GM18868 (cell line): ENCODE measurements around the gene TWNK.
"Not testable (repeated sequence)": the region's sequence is repeated elsewhere in the genome, so short reads cannot be mapped to it uniquely, and the experiment has no call there.

ENCODE experiments used
- ATAC-seq: cut with Tn5 transposase; IDR thresholded peaks from one replicate; pipeline ENCODE4 v1.9.1; 2021; ENCODE audit warnings: mild to moderate bottlenecking, moderate library complexity; ENCODE audit not compliant: unreplicated experiment

TWNK gene

GRCh38 chr10:100972904-100973535 is 14.3 kb upstream of the TWNK start:
- no peak for ATAC-seq

- not testable (repeated sequence) for ATAC-seq
These were observed 11.9 kb upstream of the TWNK start for GRCh38 chr10:100975397-100975796.

GRCh38 chr10:100976906-100977305 is 10.4 kb upstream of the TWNK start:
- no peak for ATAC-seq

GRCh38 chr10:100977436-100977835 is 9.9 kb upstream of the TWNK start:
- ATAC-seq: no peak

- no peak for ATAC-seq
These were observed 9.0 kb upstream of the TWNK start for GRCh38 chr10:100978121-100978900.

- ATAC-seq: no peak
These were observed 8.5 kb upstream of the TWNK start for GRCh38 chr10:100978901-100979195.

GRCh38 chr10:100979791-100980272 is 7.5 kb upstream of the TWNK start:
- no peak for ATAC-seq

GRCh38 chr10:100980311-100980710 is 7.0 kb upstream of the TWNK start:
- ATAC-seq: no peak

GRCh38 chr10:100980711-100981110 is 6.6 kb upstream of the TWNK start:
- no peak for ATAC-seq

- ATAC-seq: no peak
These were observed 6.1 kb upstream of the TWNK start for GRCh38 chr10:100981178-100981772.

- no peak for ATAC-seq
These were observed 4.2 kb upstream of the TWNK start for GRCh38 chr10:100982916-100983830.

GRCh38 chr10:100983868-100984671 is 3.3 kb upstream of the TWNK start:
- no peak for ATAC-seq

- ATAC-seq: no peak
These were observed 2.6 kb upstream of the TWNK start for GRCh38 chr10:100984672-100985177.

GRCh38 chr10:100985336-100985735 is 2.0 kb upstream of the TWNK start:
- ATAC-seq: no peak

- ATAC-seq: no peak
These were observed 756 bp upstream of the TWNK start for GRCh38 chr10:100986623-100986951.

- peak; percentile 5 for ATAC-seq
These were observed 324 bp downstream of the TWNK start for GRCh38 chr10:100987685-100988049.

- ATAC-seq: no peak
These were observed 823 bp downstream of the TWNK start for GRCh38 chr10:100988166-100988565.

GRCh38 chr10:100989088-100989487 is 1.7 kb downstream of the TWNK start:
- ATAC-seq: no peak

- no peak for ATAC-seq
These were observed 6.8 kb downstream of the TWNK start for GRCh38 chr10:100993986-100994708.

- no peak for ATAC-seq
These were observed 7.8 kb downstream of the TWNK start for GRCh38 chr10:100995181-100995580.
